ENCODE data around the gene EIF3C.
"Not testable (repeated sequence)": the region's sequence is repeated elsewhere in the genome, so short reads cannot be mapped to it uniquely, and the experiment has no call there.

EIF3C gene, protein sequence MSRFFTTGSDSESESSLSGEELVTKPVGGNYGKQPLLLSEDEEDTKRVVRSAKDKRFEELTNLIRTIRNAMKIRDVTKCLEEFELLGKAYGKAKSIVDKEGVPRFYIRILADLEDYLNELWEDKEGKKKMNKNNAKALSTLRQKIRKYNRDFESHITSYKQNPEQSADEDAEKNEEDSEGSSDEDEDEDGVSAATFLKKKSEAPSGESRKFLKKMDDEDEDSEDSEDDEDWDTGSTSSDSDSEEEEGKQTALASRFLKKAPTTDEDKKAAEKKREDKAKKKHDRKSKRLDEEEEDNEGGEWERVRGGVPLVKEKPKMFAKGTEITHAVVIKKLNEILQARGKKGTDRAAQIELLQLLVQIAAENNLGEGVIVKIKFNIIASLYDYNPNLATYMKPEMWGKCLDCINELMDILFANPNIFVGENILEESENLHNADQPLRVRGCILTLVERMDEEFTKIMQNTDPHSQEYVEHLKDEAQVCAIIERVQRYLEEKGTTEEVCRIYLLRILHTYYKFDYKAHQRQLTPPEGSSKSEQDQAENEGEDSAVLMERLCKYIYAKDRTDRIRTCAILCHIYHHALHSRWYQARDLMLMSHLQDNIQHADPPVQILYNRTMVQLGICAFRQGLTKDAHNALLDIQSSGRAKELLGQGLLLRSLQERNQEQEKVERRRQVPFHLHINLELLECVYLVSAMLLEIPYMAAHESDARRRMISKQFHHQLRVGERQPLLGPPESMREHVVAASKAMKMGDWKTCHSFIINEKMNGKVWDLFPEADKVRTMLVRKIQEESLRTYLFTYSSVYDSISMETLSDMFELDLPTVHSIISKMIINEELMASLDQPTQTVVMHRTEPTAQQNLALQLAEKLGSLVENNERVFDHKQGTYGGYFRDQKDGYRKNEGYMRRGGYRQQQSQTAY

DNA sequence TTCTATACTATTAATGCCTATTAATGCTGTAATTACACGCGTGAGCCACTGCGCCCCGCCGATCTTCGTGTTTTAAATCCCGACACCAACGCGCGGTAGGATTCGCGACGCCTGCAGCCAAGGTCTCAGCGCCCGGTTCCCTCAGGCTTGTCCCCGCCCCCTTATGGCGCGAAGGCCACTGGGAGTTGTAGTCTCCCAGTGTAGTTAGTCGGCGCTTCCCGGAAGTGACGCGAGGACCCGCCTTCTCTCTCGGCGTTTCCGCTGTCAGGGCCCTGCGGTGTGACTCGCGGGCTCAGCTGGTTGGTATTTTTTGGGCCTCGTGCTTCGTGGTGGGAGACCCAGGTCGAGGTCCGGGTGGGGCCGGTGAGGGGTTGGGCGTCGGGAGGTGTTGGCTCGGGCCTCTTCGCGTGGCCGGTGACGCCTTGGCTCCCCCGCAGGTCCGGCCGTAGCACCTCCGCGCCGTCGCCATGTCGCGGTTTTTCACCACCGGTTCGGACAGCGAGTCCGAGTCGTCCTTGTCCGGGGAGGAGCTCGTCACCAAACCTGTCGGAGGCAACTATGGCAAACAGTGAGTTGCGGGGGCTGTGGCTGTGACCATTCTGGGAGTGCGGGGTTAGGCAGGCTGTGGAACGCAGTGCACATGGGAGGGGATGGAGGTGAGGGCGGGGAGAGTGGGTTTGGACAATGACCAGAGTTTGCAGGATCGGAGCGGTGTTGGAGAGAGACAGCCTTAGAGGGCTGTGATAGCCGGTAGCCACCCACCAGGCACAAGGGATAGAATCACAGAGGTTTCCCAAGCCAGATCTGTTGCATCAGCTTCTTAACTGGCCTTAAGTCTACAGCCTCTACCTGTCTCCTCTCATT is at the start of gene EIF3C:
Gene EIF3C (plus strand): TSS at position 245 of the 864 bp plus-strand sequence. CDS start 223 bp downstream, at position 468.
- DNase-seq (ENCODE audit: extremely low read depth in 1 of 2, low read depth in 1 of 2) = not testable (repeated sequence)

DNA sequence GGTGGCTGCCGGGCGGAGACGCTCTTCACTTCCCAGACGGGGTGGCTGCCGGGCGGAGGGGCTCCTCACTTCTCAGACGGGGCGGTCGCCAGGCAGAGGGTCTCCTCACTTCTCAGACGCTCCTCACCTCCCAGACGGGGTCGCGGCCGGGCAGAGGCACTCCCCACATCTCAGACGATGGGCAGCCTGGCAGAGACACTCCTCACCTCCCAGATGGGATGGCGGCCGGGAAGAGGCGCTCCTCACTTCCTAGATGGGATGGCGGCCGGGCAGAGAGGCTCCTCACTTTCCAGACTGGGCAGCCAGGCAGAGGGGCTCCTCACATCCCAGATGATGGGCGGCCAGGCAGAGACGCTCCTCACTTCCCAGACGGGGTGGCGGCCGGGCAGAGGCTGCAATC is 45.0 kb upstream of the EIF3C start:
- not testable (repeated sequence) for DNase-seq (ENCODE audit: extremely low read depth in 1 of 2, low read depth in 1 of 2)

DNA sequence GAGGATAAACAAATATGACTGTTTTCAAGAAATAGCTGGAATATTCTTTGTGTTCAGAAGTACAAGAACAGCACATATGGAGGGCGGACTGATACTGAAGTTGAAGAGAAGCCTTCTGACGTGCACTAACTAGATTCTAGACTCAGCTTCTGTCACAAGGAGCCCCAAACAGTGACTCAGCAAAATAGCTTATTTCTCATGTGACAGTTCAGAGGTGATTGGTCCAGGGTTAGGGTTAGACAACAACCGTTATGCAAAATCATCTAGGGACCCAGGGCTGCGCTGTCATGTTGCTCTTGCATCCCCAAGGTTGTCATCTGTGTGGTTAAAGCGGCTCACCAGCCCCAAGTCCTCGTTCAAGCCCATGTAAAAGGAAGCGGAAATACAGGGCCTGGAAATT is 43.8 kb upstream of the EIF3C start:
- DNase-seq (ENCODE audit: extremely low read depth in 1 of 2, low read depth in 1 of 2) = not testable (repeated sequence)

DNA sequence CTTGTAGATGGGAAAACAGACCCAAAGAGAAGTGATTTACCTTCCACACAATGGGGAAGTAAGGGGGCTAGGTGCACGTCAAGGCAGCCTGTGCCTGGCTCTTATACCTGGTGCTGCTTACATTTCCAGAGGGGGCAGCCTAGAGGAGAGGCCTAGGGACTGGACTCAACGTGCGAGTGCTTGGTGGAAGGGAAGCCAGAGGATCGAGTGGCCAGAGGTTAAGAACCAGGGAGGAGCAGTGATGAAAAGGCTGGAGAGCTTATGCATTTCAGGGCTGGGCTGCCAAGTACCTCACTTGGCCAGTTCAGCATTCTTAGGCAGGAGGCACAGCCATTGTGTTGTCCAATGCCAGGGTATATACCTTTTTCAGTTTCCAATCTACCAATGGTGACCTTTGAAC is 43.1 kb upstream of the EIF3C start:
- not testable (repeated sequence) for DNase-seq (ENCODE audit: extremely low read depth in 1 of 2, low read depth in 1 of 2)

DNA sequence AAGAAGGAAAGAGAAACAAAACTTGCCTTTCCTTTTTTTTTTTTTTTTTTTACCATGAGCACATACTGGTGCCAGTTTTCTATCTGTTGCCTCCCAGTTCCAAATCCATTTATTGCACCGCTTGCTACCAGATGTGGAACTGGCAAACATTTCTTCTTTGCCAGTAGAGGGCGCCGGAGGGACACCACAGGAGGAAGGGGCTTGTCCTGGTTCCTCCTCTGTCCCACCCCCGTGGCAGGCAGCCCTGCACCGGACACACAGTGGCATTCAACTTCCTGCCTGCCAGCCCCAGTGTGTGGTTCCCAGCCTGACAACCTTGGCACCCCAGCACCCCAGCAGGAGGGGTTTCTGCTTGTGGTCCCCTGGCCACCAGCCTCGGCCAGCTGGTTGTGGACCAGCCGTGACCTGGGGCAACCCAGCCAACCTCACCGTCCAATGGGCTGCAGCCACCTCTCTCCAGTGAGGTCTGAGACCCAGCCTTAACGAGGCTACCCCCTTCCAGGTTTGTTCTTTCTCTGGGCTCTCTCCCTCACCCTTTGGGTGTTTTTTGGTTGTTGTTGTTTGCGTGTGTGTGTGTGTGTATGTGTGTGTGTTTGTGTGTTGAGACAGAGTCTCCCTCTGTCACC is 22.8 kb upstream of the EIF3C start:
- DNase-seq (ENCODE audit: extremely low read depth in 1 of 2, low read depth in 1 of 2) = not testable (repeated sequence)

DNA sequence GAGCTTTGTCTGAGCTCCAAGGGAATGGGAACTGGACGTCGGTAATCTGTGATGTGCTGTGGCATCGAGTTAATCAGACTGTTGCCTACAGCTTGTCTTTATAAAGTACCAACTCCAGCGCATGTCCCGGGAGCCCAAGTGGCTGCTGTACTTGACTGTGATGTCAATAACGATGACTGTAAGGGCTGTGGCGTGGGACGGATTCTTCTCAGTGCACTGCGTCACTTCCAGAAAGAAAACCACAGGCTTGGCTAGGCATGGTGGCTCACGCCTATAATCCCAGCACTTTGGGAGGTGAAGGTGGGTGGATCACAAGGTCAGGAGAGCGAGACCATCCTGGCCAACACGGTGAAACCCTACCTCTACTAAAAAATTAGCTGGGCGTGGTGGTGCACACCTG is 21.8 kb upstream of the EIF3C start:
- not testable (repeated sequence) for DNase-seq (ENCODE audit: extremely low read depth in 1 of 2, low read depth in 1 of 2)

DNA sequence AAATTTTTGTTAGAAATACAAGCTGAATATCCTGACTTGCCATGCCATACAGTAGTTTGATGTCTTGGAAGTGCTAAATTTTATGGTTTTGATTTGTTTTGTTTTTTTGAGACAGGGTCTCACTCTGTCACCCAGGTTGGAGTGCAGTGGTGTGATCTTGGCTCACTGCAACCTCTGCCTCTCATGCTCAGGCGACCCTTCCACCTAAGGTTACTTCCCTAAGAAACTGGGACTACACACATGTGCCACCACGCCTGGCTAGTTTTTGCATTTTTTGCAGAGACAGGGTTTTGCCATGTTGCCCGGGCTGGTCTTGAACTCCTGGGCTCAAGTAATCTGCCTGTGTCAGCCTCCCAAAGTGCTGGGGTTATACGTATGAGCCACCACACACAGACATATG is 19.5 kb upstream of the EIF3C start:
- DNase-seq (ENCODE audit: extremely low read depth in 1 of 2, low read depth in 1 of 2) = not testable (repeated sequence)

DNA sequence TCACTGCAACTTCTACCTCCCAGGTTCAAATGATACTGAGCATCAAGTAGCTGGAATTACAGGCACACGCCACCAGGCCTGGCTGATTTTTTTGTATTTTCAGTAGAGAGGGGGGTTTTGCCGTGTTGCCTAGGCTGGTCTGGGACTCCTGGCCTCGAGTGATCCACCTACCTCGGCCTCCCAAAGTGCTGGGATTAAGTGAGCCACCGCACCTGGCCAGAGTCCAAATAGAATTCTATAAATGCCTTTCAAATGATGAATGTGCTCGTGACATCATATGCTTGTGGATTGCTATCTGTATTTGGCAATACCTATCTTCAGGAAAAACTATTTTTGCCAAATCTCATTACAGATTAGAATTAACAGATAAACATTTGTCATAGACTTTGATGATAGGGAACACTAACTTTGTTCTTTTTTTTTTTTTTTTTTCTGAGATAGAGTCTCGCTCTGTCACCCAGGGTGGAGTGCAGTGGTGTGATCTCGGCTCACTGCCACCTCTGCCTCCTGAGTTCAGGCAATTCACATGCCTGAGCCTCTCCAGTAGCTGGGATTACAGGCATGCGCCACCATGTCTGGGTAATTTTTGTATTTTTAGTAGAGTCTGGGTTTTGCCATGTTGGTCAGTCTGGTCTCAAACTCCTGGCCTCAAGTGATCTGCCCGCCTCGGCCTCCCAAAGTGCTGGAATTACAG is 17.9 kb upstream of the EIF3C start:
- not testable (repeated sequence) for DNase-seq (ENCODE audit: extremely low read depth in 1 of 2, low read depth in 1 of 2)

DNA sequence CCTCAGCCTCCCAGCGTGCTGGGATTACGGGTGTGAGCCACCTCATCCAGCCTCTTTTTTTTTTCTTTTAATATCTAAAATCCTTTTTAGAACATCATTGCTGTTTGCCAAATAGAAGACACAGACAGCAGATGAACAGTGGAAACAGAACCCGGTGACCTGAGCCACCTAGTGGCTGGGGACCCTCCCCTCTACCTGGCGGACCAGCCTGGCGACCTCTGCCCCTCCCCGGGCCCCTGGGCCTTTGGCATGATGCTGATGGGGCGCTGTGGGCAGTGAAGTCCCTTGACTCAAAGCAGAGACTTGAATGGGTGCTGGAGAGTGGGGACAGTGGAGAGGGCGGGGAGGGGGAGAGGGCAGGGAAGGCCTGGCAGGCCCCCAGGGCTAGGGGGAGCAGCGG is 11.5 kb upstream of the EIF3C start:
- not testable (repeated sequence) for DNase-seq (ENCODE audit: extremely low read depth in 1 of 2, low read depth in 1 of 2)

DNA sequence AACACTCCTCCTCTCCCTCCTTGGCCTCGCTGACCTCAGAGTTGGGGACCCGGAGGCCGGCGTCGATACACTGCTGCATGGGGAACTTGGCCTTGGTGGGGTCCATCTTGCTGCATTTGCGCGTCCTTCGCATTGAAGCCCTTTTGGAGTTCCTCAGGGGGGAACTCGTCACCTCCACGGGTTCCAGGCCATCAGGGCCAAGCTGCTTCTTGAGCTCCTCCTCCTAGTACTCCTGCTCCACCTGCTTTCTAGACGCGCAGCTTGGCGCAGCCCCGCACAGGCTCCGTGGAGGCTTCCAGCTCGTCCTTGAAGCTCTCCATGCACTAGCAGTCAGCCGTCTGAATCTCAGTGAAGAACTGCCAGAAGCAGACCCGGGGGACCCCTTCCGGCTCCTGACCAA is 10.9 kb upstream of the EIF3C start:
- not testable (repeated sequence) for DNase-seq (ENCODE audit: extremely low read depth in 1 of 2, low read depth in 1 of 2)

DNA sequence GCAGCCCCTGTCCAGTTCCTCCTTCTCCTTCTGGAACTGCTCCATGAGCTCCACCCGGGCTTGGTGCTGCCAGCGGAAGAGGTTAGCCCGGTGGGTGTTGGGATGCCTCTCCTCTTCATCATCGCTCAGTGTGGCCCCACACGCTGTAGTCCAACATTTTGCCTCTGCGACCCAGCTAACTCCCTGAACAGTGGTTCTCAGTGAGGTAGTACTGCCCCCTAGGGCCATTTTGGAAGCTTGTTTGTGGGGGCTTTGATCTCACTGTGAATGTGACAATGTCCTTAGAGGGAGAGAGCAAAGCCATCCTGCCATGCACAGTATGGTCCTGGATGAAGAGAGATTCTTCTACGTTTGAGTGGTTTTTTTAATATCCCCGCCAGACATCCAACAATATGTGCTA is 9.9 kb upstream of the EIF3C start:
- DNase-seq (ENCODE audit: extremely low read depth in 1 of 2, low read depth in 1 of 2) = not testable (repeated sequence)

DNA sequence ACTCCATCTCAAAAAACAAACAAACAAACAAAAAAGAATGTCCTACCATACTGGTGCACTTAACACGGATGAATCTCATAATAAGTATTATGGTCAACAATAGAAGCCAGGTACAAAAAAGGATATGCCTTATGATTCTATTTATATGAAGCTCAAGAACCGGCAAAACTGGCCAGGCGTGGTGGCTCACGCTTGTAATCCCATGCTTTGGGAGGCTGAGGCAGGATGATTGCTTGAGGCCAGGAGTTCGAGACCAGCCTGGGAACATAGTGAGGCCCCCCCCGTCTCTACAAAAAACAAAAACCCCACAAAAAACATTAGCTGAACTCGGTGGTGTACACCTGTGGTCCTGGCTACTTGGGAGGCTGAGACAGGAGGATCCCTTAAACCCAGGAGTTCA is 7.0 kb upstream of the EIF3C start:
- not testable (repeated sequence) for DNase-seq (ENCODE audit: extremely low read depth in 1 of 2, low read depth in 1 of 2)

DNA sequence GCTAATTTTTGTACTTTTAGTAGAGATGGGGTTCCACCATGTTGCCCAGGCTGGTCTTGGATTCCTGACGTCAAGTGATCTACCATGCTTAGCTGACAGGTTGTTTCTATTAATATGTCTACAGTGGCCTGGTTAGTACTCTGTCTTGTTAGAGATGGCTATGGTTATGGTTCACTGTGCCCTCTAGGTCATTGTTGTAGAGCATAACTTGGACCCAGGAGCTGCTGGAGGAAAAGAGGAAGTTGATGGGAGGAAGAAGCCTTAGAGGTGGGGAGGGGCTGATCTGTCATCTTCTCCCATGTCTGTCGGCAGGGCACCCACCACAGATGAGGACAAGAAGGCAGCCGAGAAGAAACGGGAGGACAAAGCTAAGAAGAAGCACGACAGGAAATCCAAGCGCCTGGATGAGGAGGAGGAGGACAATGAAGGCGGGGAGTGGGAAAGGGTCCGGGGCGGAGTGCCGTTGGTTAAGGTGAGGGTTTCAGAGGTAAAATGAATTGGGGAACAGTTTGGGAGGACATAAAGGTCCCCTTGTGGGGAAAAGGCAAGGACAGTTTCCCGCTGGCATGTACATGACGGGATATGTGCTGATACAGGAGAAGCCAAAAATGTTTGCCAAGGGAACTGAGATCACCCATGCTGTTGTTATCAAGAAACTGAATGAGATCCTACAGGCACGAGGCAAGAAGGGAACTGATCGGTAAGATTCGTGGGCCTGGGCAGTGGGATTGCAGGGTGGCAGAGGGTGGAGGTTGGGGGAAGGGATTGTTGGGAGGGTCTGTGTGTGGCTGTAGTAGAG is 11.8 kb downstream of the EIF3C start:
- not testable (repeated sequence) for DNase-seq (ENCODE audit: extremely low read depth in 1 of 2, low read depth in 1 of 2)

DNA sequence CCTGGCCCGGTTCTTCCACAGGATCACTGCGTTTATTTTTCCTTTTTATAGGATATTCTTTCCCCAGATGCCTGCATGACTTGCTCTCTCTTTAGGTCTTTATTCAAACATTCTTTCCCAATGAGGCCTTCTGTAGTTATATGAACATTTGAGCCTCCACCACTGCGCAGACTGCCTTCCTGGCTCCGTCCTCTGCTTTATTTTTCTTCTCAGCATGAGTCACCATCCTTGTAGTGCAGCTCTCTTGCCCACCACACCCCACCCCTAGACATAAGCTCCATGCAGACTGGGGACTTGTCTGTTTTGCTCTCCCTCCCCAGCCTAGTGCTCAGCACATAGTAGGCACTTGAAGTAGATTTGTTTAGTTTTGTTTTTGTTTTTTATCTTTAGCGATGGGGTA is 20.0 kb downstream of the EIF3C start:
- not testable (repeated sequence) for DNase-seq (ENCODE audit: extremely low read depth in 1 of 2, low read depth in 1 of 2)

DNA sequence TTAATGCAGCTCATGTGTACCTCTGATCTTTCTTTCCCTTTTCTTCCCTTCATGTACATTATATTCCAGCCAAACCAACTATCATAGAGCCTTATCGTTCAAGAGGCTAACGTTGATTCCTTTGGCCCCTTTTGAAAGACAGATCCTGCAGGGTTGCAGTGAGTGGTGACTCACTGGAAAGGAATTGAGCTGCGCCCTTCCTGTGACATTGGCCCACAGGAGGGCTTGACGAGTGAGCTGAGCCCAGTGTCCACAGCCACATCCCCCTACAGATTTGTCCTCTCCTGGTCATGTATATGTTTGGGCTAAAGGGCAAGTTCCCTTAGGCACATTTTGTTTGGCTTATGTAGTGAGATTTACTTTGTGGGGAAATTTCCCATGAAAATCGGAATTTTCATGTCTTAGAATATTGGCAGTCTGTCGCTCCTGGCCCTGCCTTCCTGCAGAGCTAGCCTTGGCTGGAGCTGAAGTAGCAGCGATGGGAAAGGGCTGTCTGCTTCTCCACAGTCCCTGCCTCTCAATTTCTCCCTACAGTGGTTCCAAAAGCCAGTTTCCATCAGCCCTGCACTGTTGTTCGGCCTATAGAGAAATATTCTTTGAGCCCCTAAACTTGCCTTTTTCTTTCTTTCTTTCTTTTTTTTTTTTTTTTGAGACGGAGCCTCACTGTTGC is 21.3 kb downstream of the EIF3C start:
- not testable (repeated sequence) for DNase-seq (ENCODE audit: extremely low read depth in 1 of 2, low read depth in 1 of 2)

DNA sequence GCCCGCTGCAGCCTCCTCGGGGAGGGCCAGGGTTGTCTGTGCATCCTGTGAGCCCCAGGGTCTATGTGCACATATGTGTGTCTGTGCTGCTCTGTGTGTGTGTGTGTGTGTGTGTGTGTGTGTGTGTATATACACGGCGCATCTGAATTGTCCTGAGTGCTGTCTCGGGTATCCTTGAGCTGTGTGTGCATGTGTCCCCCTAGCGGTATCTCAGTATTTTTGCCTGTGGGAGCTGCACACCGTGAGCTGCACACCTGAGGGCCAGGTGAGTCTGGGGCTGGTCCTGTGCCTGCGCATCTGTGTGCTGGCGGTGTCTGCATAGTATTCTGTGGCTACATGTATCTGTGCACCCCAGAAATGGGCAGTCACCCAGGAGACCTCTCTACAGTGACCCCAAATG is 28.5 kb downstream of the EIF3C start:
- not testable (repeated sequence) for DNase-seq (ENCODE audit: extremely low read depth in 1 of 2, low read depth in 1 of 2)

DNA sequence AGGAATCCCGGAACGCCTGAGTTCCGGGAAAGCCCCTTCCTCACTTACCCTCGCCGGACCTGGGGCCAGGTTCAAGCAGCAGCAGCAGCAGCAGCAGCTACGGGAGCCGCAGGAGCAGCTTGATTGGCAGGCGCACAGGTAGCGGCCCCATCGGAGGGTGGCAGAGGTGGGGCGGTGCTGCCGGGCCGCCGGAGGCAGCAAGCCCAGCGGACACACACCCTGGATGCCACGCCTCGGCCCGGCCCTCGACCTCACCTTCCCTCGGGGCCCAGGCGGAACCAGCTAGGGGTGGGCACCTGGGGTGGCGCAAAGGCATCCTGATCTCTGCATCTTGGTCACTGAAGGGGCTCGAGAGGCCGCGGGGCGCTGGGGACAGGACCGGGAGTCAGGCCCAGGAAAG is 29.4 kb downstream of the EIF3C start:
- not testable (repeated sequence) for DNase-seq (ENCODE audit: extremely low read depth in 1 of 2, low read depth in 1 of 2)

DNA sequence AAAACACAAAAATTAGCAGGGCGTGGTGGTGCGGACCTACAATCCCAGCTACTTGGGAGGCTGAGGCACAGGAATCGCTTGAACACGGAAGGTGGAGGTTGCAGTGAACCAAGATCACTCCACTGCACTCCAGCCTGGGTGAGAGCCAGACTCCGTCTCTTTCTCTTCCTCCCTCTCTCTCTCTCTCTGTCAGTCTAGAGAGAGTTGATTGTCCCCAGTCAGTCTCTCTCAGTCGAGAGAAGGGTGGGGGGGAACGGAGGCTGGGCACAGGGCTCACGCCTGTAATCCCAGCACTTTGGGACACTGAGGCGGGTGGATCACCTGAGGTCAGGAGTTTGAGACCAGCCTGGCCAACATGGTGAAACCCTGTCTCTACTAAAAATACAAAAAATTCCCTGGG is 30.0 kb downstream of the EIF3C start:
- DNase-seq (ENCODE audit: extremely low read depth in 1 of 2, low read depth in 1 of 2) = not testable (repeated sequence)
